Kidney tubule cell (primary cell): ENCODE data around the gene RAB5B.

Source experiments
- DNase-seq: peaks from one replicate; pipeline ENCODE4 v3.0.0-alpha.2; 2018; ENCODE audit warnings: low spot score

The RAB5B gene, protein sequence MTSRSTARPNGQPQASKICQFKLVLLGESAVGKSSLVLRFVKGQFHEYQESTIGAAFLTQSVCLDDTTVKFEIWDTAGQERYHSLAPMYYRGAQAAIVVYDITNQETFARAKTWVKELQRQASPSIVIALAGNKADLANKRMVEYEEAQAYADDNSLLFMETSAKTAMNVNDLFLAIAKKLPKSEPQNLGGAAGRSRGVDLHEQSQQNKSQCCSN

DNA sequence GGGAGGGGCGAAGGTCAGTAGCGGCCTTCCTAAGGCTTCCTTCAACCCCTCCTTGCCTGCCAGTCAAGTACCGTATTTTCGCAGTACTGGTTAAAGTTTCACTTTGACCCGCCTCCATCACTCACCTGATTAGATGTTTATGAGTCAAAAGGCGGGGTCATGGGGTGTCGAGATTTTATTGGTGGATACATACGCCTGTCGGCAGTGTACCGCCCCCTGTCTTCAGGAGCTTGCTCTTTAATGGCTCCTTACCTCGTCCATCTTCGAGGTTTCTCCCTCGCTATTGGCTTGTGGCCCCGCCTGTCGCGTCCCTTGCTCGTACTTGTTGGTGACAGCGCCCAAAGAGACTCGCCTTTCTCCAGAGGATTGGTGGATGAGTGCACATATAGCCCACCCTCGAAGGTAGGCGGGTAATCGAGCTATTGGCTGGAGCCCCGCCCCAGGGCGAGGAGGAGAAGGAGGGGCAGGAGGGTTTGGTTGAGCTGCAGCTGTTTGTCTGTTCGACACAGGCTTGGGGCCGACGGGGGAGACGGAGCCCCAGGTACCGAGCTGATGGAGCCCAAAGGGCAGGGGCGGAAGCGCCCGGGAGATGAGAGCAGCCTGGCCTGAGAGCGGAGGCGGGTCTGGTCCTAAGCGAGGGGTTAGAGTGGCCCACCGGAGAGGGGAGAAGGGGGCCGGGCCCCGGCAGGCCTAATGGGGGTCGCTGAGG is at the start of gene RAB5B:
RAB5B (plus strand) TSS at position 480 of the 709 bp plus-strand sequence. CDS start 12,883 bp downstream, outside the sequence.
- DNase-seq = peak; percentile 100

- no peak for DNase-seq
Observed at GRCh38 chr12:55925371-55925770, 48.5 kb upstream of the RAB5B start.

- no peak for DNase-seq
Observed at GRCh38 chr12:55925870-55926737, 47.8 kb upstream of the RAB5B start.

- DNase-seq = peak; percentile 93
Observed at GRCh38 chr12:55926738-55927587, 46.9 kb upstream of the RAB5B start.

DNA sequence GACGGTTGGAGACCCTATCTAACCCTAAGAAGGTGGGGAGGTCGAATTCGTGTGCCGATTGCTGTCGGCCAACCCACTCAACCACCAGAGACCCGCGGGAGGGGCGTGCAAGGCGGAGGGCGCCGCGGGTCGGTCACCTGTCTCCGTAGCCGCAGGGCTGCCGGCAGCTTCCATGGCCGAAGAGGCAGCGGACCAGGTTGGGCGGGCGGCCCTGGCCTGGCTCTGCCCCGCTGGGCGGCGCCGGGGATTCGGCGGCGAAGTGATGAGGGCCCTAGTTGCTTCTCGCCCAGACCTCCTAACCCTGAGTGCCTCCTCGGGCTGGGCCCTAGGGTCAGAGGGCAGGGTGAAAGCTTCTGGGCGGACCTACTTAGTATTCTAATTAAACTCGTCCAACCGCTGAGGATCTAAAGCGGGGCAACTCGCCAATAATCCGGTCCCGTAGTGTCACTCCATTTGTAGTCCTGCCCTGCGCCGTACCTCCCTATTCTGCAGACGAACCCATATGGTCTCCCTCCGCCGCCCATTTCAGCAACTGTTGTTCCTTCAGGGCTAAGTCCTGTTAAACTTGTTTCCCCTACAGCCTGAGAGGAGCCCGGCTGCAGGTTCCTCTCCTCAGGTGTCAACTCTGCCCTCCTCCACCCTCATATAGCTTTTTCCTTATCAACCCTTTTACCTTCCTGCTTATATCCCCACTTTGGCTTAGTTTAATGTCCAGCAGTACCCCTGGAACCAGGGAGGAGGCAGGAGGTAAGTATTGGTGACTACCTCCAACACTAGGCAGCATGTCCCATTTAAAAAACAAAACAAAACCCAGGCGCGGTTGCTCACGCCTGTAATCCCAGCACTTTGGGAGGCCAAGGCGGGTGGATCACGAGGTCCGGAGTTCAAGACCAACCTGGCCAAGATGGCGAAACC is 46.0 kb upstream of the RAB5B start, which contains the start of gene PYM1:
PYM1 (minus strand) TSS at position 307 of the 915 bp plus-strand sequence; CDS start at position 174, 133 bp downstream.
- DNase-seq = peak; percentile 81

- DNase-seq = no peak
Observed at GRCh38 chr12:55929306-55929791, 44.5 kb upstream of the RAB5B start.

GRCh38 chr12:55930771-55931316 is 43.0 kb upstream of the RAB5B start, which contains the start of gene DGKA:
Gene DGKA, plus strand, starts transcription at chr12:55931162. Its CDS starts 5,342 bp downstream, at chr12:55936504.
- peak; percentile 65 for DNase-seq

GRCh38 chr12:55931317-55931779 is 42.5 kb upstream of the RAB5B start:
- DNase-seq = peak; percentile 12

- peak; percentile 40 for DNase-seq
Observed at GRCh38 chr12:55931780-55932550, 41.9 kb upstream of the RAB5B start.

GRCh38 chr12:55932551-55932910 is 41.3 kb upstream of the RAB5B start:
- peak; percentile 49 for DNase-seq

GRCh38 chr12:55933169-55933798 is 40.6 kb upstream of the RAB5B start:
- peak; percentile 83 for DNase-seq

DNA sequence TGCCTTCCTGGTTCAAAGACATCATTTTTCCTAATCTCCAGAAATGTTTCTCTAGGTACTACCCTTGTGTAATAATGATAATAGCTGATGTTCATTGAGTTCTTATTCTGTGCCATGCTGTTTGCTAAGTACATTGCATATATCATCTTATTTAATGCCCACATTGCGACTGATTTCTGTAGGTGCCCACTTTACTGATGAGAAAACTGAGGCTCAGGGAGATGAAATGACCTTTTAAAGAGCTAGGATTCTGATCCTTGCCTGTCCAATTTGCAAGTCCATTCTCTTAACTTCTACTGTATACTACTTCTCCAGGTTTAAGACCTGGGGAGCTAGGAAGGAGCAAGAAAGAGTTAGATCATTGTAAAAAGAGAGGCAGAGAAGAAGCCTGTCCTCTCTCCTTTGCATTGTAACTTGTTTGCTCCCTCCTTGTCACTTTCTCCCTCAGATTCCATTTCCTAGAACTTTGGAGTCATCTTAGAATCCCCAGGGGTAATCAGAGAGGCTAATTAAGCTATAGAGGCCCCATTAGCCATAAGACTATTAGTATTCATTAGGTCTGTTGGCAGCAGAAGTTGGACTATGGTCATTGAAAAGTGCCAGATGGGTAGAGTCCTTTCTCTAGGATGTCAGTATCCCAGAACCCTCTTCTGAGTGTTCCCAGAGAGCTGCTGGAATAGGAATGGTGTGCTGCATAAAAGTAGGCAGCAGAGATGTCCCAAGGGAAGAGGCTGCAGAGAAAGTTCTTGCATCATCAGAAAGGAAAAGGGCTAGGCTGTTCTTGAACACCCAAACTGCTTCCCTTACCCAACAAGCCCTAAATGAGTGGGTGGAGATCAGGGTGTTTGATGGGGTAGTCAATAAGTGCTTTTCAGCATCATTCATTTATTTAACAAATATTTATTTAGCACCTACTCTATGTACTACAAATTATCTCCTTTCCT is 39.8 kb upstream of the RAB5B start:
- no peak for DNase-seq

DNA sequence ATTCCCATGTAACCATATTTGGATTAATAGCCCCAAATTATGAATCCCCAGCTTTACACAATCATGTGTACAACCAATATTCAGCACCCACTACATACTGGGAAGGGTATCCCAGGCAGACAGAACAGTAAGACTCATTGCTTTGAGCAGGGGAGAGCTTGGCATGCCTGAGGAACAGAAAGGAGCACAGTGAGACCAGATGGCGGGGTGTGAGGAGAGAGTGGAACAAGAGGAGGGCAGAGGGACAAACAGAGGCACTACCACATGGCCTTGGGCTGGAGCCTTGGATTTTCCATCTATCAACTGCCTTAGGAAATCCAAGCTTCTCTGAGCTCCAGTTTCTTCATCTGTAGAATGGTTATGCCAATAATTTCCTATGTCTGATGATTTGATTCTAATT is 39.1 kb upstream of the RAB5B start:
- DNase-seq = no peak

DNA sequence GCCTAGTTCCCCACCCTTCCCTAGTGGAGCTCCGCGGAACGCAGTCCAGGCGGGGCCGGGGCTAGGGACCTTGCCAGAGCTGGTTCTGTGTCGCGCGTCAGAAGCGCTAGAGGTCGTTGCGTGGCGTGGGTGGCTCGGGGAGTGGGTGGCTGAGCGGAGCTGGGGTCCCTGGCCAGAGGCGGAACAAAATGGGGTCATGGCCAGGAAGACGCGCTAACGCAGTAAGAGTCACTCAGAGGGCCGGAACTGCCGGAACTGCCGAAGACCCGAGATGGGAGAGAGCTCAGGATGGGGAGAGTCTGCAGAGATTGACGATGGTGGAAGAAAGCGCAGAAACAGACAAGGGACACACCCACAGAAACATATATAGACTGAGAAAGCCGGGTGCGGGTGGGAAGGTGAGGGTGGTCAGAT is 38.1 kb upstream of the RAB5B start:
- DNase-seq = no peak

DNA sequence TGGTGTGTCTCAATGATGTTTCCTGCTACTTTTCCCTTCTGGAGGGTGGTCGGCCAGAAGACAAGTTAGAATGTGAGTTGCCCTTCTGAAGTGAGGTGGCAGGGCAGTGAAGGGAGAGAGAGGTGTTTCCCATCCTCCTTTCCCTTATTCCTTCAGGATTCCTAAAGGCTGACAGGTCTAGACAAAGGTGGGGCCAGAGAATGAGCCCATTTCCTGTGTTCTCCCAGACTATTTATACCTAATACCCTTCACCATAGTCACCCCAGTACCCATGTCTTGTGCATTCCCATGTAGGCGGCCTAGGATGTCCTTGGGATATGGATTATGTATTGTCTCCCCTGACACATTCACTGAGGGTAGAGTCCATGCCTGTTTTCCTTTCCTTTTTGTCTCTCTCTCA is 35.9 kb upstream of the RAB5B start:
- peak; percentile 88 for DNase-seq

GRCh38 chr12:55938826-55939501 is 34.9 kb upstream of the RAB5B start:
- DNase-seq = no peak
